DND-41 (cell line): Measurements from ENCODE around the gene ATP10D.

Experiments used
- EZH2 ChIP-seq: IDR thresholded peaks from 3 replicates; pipeline ENCODE4 v1.6.1; 2012; ENCODE audit warnings: borderline replicate concordance, low read depth, mild to moderate bottlenecking, moderate library complexity, low read length, inconsistent platforms; ENCODE audit not compliant: severe bottlenecking
- TF ChIP-seq, protein P1 (sequence below): IDR thresholded peaks from 2 replicates; pipeline ENCODE4 v1.5.1; 2012; ENCODE audit warnings: borderline replicate concordance, low read length, moderate library complexity, mild to moderate bottlenecking; ENCODE audit not compliant: poor library complexity, severe bottlenecking; ENCODE audit errors: extremely low read depth

DNA sequence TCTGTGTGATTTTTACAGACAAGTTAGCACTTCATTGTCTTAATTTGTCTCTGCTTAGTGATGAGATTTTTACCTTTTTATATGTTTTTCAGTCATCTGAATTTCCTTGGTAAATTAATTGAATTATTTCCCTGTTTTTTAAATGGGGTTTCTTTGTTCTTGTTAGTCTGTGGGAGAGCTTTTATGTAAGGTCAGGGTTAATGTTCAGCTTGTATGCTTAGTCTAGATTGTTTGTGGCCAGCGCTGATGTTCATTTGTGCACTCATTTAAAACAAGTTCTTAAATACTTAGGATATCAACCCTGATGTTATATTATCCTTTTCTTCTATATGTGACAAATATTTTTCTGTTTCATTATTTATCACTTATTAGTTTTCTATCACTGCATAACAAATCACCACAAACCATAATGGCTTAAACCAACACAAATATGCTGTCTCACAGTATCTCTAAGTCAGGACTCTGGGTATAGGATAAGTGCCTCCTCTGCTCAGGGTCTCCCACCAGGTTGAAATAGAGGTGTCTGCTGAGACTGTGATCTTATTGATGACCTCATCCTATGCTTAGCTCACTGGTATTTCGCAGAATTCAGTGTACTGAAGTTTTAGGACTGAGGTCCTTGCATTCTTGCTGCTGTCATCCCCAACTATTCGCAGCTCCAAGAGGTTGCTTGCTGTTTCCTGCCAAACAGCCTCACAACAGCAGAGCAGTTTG is 53.2 kb downstream of the ATP10D start:
- TF ChIP-seq, protein P1, sequence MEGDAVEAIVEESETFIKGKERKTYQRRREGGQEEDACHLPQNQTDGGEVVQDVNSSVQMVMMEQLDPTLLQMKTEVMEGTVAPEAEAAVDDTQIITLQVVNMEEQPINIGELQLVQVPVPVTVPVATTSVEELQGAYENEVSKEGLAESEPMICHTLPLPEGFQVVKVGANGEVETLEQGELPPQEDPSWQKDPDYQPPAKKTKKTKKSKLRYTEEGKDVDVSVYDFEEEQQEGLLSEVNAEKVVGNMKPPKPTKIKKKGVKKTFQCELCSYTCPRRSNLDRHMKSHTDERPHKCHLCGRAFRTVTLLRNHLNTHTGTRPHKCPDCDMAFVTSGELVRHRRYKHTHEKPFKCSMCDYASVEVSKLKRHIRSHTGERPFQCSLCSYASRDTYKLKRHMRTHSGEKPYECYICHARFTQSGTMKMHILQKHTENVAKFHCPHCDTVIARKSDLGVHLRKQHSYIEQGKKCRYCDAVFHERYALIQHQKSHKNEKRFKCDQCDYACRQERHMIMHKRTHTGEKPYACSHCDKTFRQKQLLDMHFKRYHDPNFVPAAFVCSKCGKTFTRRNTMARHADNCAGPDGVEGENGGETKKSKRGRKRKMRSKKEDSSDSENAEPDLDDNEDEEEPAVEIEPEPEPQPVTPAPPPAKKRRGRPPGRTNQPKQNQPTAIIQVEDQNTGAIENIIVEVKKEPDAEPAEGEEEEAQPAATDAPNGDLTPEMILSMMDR: no peak
- TF ChIP-seq EZH2: no peak
